HL-60 (cell line): Measurements from ENCODE around the gene SFPQ.
"Not testable (repeated sequence)": the region's sequence is repeated elsewhere in the genome, so short reads cannot be mapped to it uniquely, and the experiment has no call there.

Experiments used
- DNase-seq, 2 experiments: peaks; one replicate each; pipeline ENCODE4 v3.0.0-alpha.2; 2010 to 2020; ENCODE audit warnings: low read depth in 1 of 2, low spot score in 1 of 2
- H3K27ac ChIP-seq: fragments of 250-450 bp; sonication (Bioruptor Pico); replicated peaks from 2 replicates; pipeline ENCODE4 v1.5.1; 2020; ENCODE audit warnings: mild to moderate bottlenecking, moderate library complexity
- H3K27me3 ChIP-seq: fragments of 250-450 bp; sonication (Bioruptor Pico); 2 replicates; pipeline ENCODE4 v1.5.1; 2021; ENCODE audit warnings: mild to moderate bottlenecking, moderate library complexity; ENCODE audit not compliant: insufficient read depth, poor library complexity, severe bottlenecking
- H3K4me3 ChIP-seq: replicated peaks from 2 replicates; pipeline ENCODE4 v1.5.1; 2011; ENCODE audit warnings: mild to moderate bottlenecking, control low read depth, low read length; ENCODE audit not compliant: insufficient read depth
- CTCF ChIP-seq: IDR thresholded peaks from one replicate; pipeline ENCODE4 v1.5.1; 2011; ENCODE audit warnings: low read length, control low read depth, inconsistent platforms; ENCODE audit not compliant: insufficient read depth
- GABPA ChIP-seq: IDR thresholded peaks from 2 replicates; pipeline ENCODE4 v1.6.1; 2012; ENCODE audit warnings: low read depth
- POLR2AphosphoS5 ChIP-seq: IDR thresholded peaks from 2 replicates; pipeline ENCODE4 v1.6.1; 2012; ENCODE audit warnings: low read depth
- SPI1 ChIP-seq: IDR thresholded peaks from 2 replicates; pipeline ENCODE4 v1.6.1; 2012; ENCODE audit warnings: low read depth, mild to moderate bottlenecking, borderline replicate concordance
- TF ChIP-seq, protein P1 (sequence below): IDR thresholded peaks from 2 replicates; pipeline ENCODE4 v1.6.1; 2012; ENCODE audit warnings: low read depth; ENCODE audit not compliant: insufficient replicate concordance

The SFPQ gene

DNA sequence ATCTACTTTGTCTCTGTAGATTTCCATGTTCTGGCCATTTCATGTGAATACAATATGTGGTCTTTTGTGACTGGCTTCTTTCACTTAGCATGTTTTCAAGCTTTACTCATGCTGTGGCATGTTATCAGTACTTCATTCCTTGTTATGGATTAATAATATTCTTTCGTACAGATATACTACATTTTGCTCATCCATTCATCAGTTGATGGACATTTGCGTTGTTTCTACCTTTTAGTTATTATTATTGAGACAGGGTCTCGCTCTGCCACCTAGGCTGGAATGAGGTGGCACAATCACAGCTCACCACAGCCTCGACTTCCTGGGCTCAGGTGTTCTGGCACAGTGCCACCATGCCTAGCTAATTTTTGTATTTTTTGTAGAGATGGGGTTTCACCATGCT lies 21.4 kb downstream of the SFPQ start:
- Histone ChIP-seq H3K27ac (no peak overlapping the region), H3K4me3 (no peak overlapping the region), H3K27me3 (no peaks in the 10 kb centered on the region)
- TF ChIP-seq POLR2AphosphoS5 (no peak), GABPA (no peak), CTCF (no peak)
- DNase-seq = no peak

- no peak overlapping the region for H3K27ac ChIP-seq
- no peak overlapping the region for H3K4me3 ChIP-seq
- H3K27me3 ChIP-seq = no peaks in the 10 kb centered on the region
- TF ChIP-seq CTCF (no peak), GABPA (no peak), SPI1 (no peak), POLR2AphosphoS5 (no peak)
- TF ChIP-seq, protein P1, sequence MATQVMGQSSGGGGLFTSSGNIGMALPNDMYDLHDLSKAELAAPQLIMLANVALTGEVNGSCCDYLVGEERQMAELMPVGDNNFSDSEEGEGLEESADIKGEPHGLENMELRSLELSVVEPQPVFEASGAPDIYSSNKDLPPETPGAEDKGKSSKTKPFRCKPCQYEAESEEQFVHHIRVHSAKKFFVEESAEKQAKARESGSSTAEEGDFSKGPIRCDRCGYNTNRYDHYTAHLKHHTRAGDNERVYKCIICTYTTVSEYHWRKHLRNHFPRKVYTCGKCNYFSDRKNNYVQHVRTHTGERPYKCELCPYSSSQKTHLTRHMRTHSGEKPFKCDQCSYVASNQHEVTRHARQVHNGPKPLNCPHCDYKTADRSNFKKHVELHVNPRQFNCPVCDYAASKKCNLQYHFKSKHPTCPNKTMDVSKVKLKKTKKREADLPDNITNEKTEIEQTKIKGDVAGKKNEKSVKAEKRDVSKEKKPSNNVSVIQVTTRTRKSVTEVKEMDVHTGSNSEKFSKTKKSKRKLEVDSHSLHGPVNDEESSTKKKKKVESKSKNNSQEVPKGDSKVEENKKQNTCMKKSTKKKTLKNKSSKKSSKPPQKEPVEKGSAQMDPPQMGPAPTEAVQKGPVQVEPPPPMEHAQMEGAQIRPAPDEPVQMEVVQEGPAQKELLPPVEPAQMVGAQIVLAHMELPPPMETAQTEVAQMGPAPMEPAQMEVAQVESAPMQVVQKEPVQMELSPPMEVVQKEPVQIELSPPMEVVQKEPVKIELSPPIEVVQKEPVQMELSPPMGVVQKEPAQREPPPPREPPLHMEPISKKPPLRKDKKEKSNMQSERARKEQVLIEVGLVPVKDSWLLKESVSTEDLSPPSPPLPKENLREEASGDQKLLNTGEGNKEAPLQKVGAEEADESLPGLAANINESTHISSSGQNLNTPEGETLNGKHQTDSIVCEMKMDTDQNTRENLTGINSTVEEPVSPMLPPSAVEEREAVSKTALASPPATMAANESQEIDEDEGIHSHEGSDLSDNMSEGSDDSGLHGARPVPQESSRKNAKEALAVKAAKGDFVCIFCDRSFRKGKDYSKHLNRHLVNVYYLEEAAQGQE = no peak
- DNase-seq = no peak
These were observed 28.1 kb downstream of the SFPQ start for GRCh38 chr1:35164893-35165292.

- no peak for DNase-seq
- Histone ChIP-seq H3K27ac (no peak overlapping the region), H3K27me3 (no peaks in the 10 kb centered on the region), H3K4me3 (no peak overlapping the region)
- TF ChIP-seq POLR2AphosphoS5 (no peak), CTCF (no peak), GABPA (no peak), SPI1 (no peak)
- TF ChIP-seq, protein P1 = no peak
These were observed 41.7 kb downstream of the SFPQ start for GRCh38 chr1:35151220-35151619.

- H3K4me3 ChIP-seq, H3K27me3 ChIP-seq, H3K27ac ChIP-seq, DNase-seq: not testable (repeated sequence)
These were observed 46.9 kb downstream of the SFPQ start for GRCh38 chr1:35145892-35146549.
